ENCODE results near the gene CACNA2D4.

The CACNA2D4 gene

GRCh38 chr12:1870998-1871917 is 47.2 kb downstream of the CACNA2D4 start:
- no peak for DNase-seq (ENCODE audit: low spot score)

GRCh38 chr12:1870086-1870485 is 48.4 kb downstream of the CACNA2D4 start:
- no peak for DNase-seq (ENCODE audit: low spot score)

GRCh38 chr12:1869145-1869544 is 49.3 kb downstream of the CACNA2D4 start:
- DNase-seq (ENCODE audit: low spot score), result no peak

- DNase-seq (ENCODE audit: low spot score), result no peak
Measured at GRCh38 chr12:1865284-1865866, 53.1 kb downstream of the CACNA2D4 start.

GRCh38 chr12:1864867-1865266 is 53.6 kb downstream of the CACNA2D4 start:
- no peak for DNase-seq (ENCODE audit: low spot score)

GRCh38 chr12:1864456-1864855 is 54.0 kb downstream of the CACNA2D4 start:
- no peak for DNase-seq (ENCODE audit: low spot score)

GRCh38 chr12:1863823-1864222 is 54.6 kb downstream of the CACNA2D4 start:
- DNase-seq (ENCODE audit: low spot score), result no peak

GRCh38 chr12:1862973-1863372 is 55.5 kb downstream of the CACNA2D4 start:
- no peak for DNase-seq (ENCODE audit: low spot score)

GRCh38 chr12:1859643-1860042 is 58.8 kb downstream of the CACNA2D4 start:
- DNase-seq (ENCODE audit: low spot score), result peak; percentile 18

- no peak for DNase-seq (ENCODE audit: low spot score)
Measured at GRCh38 chr12:1858456-1858855, 60.0 kb downstream of the CACNA2D4 start.

GRCh38 chr12:1857821-1858220 is 60.6 kb downstream of the CACNA2D4 start:
- no peak for DNase-seq (ENCODE audit: low spot score)

GRCh38 chr12:1857086-1857485 is 61.4 kb downstream of the CACNA2D4 start:
- DNase-seq (ENCODE audit: low spot score), result no peak

- DNase-seq (ENCODE audit: low spot score), result no peak
Measured at GRCh38 chr12:1855241-1855640, 63.2 kb downstream of the CACNA2D4 start.

- DNase-seq (ENCODE audit: low spot score), result no peak
Measured at GRCh38 chr12:1853716-1854115, 64.7 kb downstream of the CACNA2D4 start.

GRCh38 chr12:1852076-1852475 is 66.4 kb downstream of the CACNA2D4 start:
- DNase-seq (ENCODE audit: low spot score), result no peak

GRCh38 chr12:1851151-1851701 is 67.2 kb downstream of the CACNA2D4 start:
- no peak for DNase-seq (ENCODE audit: low spot score)

- no peak for DNase-seq (ENCODE audit: low spot score)
Measured at GRCh38 chr12:1848745-1849144, 69.7 kb downstream of the CACNA2D4 start.

GRCh38 chr12:1848146-1848545 is 70.3 kb downstream of the CACNA2D4 start:
- DNase-seq (ENCODE audit: low spot score), result no peak

- no peak for DNase-seq (ENCODE audit: low spot score)
Measured at GRCh38 chr12:1847411-1847810, 71.0 kb downstream of the CACNA2D4 start.

GRCh38 chr12:1846421-1847405 is 71.7 kb downstream of the CACNA2D4 start:
- no peak for DNase-seq (ENCODE audit: low spot score)

- DNase-seq (ENCODE audit: low spot score), result no peak
Measured at GRCh38 chr12:1845886-1846285, 72.6 kb downstream of the CACNA2D4 start.

- no peak for DNase-seq (ENCODE audit: low spot score)
Measured at GRCh38 chr12:1845427-1845826, 73.0 kb downstream of the CACNA2D4 start.
